Naive thymus-derived CD4-positive, alpha-beta T cell (primary cell): Measurements from ENCODE around the gene ARHGEF7. TPM values are rescaled to one million over a fixed set of nuclear protein-coding genes. Genes with fewer than 3 reads are reported as not detected.

ENCODE experiments used
- ATAC-seq: fragments of 150-1000 bp; cut with Tn5 transposase; 2 replicates; pipeline ENCODE4 v1.10.0; 2021; ENCODE audit warnings: mild to moderate bottlenecking, moderate library complexity
- CTCF ChIA-PET: fragments of 350-600 bp; sonication (Branson Sonifier 250); formaldehyde crosslinking; loops from one replicate; lab custom pipeline; 2021; ENCODE audit warnings: antibody characterized with exemption; lab: Charles Lee
- POLR2A ChIA-PET: fragments of 350-600 bp; sonication (Branson Sonifier 250); formaldehyde crosslinking; loops from one replicate; lab custom pipeline; 2021; ENCODE audit warnings: antibody characterized with exemption, inconsistent platforms; lab: Charles Lee
- DNase-seq, 9 donors: peaks; one replicate each; pipeline versions ENCODE4 v3.0.0 to v3.0.0-alpha.2; 2020 to 2022; ENCODE audit warnings: mixed read lengths in 1 of 9
- H3K27ac ChIP-seq: one replicate; pipeline ENCODE4 v1.7.0; 2013; ENCODE audit warnings: mild to moderate bottlenecking, low read depth, low read length, moderate library complexity
- H3K27me3 ChIP-seq, 2 donors: one replicate each; pipeline ENCODE4 v1.7.0; 2013; ENCODE audit warnings: low read length in 2 of 2, mild to moderate bottlenecking in 2 of 2, moderate library complexity in 2 of 2; ENCODE audit not compliant: control insufficient read depth in 2 of 2, insufficient read depth in 2 of 2
- H3K36me3 ChIP-seq, 3 experiments: 1 replicate in 2 of 3; 2 replicates in 1 of 3; pipeline ENCODE4 v1.7.0; 2013; ENCODE audit warnings: low read length in 3 of 3, mild to moderate bottlenecking in 3 of 3, moderate library complexity in 1 of 3; ENCODE audit not compliant: insufficient read depth in 3 of 3, control insufficient read depth in 2 of 3
- H3K4me1 ChIP-seq, 2 donors: one replicate each; pipeline ENCODE4 v1.7.0; 2013; ENCODE audit warnings: low read length in 2 of 2, mild to moderate bottlenecking in 2 of 2, moderate library complexity in 1 of 2; ENCODE audit not compliant: control insufficient read depth in 2 of 2, insufficient read depth in 2 of 2
- H3K4me3 ChIP-seq: 2 replicates; pipeline ENCODE4 v1.7.0; 2013; ENCODE audit warnings: mild to moderate bottlenecking, low read length
- H3K9me3 ChIP-seq, 3 experiments: 1 replicate in 2 of 3; 2 replicates in 1 of 3; pipeline ENCODE4 v1.7.0; 2013; ENCODE audit warnings: low read length in 3 of 3; ENCODE audit not compliant: control insufficient read depth in 2 of 3
- H3K27ac Mint-ChIP-seq, 9 donors: one replicate each; pipeline ENCODE4 v1.8.0; 2020 to 2022; ENCODE audit warnings: mixed read lengths in 9 of 9, mild to moderate bottlenecking in 8 of 9, moderate library complexity in 5 of 9, inconsistent platforms in 2 of 9
- H3K27me3 Mint-ChIP-seq, 5 donors: one replicate each; pipeline ENCODE4 v1.8.0; 2021 to 2022; ENCODE audit warnings: mixed read lengths in 5 of 5, mild to moderate bottlenecking in 1 of 5
- H3K36me3 Mint-ChIP-seq, 5 donors: one replicate each; pipeline ENCODE4 v1.8.0; 2020 to 2022; ENCODE audit warnings: mixed read lengths in 5 of 5, mild to moderate bottlenecking in 3 of 5, inconsistent platforms in 1 of 5
- H3K4me1 Mint-ChIP-seq, 7 donors: one replicate each; pipeline ENCODE4 v1.8.0; 2020 to 2022; ENCODE audit warnings: mixed read lengths in 7 of 7, mild to moderate bottlenecking in 3 of 7, inconsistent platforms in 1 of 7
- H3K4me3 Mint-ChIP-seq, 10 donors: one replicate each; pipeline ENCODE4 v1.8.0; 2020 to 2022; ENCODE audit warnings: mild to moderate bottlenecking in 10 of 10, mixed read lengths in 10 of 10, moderate library complexity in 6 of 10, inconsistent platforms in 2 of 10
- H3K9me3 Mint-ChIP-seq, 11 donors: one replicate each; pipeline ENCODE4 v1.8.0; 2020 to 2022; ENCODE audit warnings: mixed read lengths in 11 of 11, mild to moderate bottlenecking in 4 of 11, inconsistent platforms in 1 of 11, moderate library complexity in 1 of 11
- intact Hi-C, 2 donors: fragments of 100-400 bp; cut with micrococcal nuclease; formaldehyde crosslinking; loops; one replicate each; pipeline ENCODE4 v1.15.1; 2023
- polyA plus RNA-seq, 2 donors: library from polyadenylated mRNA; unstranded; fragments of 300-500 nt; fragmentation: Illumina TruSeq; gene quantifications; one replicate each; pipeline ENCODE4 v1.2.3, GENCODE V29; 2021
- total RNA-seq, 6 experiments: library from RNA in 5 of 6; stranded (reverse) in 5 of 6; gene quantifications; 1 replicate in 5 of 6; 2 replicates in 1 of 6; pipeline ENCODE4 v1.2.3 and lab custom pipeline; 2021 to 2026

The ARHGEF7 gene
- total and polyA plus RNA-seq, 7 experiments from 2014 or later: 10.0 to 84.0 (median 76.7) TPM

DNA sequence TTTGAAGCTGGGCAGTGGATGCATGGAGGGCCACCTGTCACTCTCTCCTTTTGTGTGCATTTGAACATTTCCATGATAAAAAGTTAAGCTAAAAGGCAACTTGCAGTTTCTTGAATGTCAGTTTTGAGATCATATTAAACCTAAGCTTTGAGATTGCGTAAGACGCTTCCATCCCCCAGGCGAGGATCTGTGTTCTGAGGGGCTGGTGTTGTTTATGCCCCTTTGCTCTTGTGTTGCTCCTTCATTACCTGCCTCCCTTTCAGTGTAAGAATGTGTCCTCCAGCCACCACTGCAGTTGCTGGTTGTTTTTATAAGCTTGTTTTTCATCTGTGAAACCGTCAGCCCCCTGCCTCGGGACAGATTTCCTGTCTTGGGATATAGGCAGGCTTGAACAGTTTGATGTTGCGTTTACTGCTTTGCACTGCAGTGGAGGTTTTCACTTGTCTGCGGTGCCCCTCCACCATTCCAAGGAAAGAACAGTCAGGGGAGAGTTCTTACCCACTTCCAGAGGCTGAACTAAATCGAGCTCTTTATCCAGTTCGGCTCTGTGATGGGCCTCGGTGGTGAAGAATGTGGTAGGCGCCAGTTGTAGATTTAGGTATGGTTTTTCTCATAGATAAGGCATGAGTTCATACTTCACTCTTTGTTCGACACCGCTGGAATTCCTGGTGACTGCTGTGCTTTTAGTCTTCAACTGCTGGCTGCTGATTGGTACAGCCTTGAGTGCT, 96.8 kb downstream of the ARHGEF7 start:
- peak overlapping the region in 7 of 9 donors; percentile 17 to 76 (median 55) for H3K27ac Mint-ChIP-seq
- H3K4me1 Mint-ChIP-seq: peaks cover 19 to 93% (median 82%) of the 10 kb centered on the region in 7 donors

DNA sequence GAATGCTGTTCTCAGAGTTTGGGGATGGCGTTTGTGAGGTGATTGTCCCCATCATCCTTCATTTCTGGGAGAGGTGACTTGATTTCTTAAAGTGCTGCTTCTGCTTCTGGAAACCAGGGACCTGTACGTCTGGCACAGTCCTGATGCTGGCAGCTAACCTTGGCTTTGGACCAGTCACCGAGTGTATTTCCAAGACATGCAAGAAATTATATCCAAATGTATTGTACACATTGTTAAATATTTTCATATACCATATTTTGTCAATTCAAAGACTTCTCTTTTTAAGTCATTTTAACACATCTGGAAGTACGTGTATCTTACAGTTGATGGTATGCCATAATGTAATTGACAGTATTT, 97.4 kb downstream of the ARHGEF7 start:
- no peak overlapping the region for H3K4me3 ChIP-seq
- H3K9me3 ChIP-seq: no peaks in the 10 kb centered on the region
- peak overlapping the region in 5 of 9 donors; percentile 1 to 56 (median 35) for H3K27ac Mint-ChIP-seq
- ChIA-PET CTCF (interaction anchor here (0.8 kb wide), 1 partner anchor 145 kb away, joined by 3 read pairs; no protein-coding TSS in a partner anchor), POLR2A (no interaction called here)
- H3K27me3 Mint-ChIP-seq: no peaks in the 10 kb centered on the region
- no peaks in the 10 kb centered on the region for H3K9me3 Mint-ChIP-seq
- no peak overlapping the region for H3K4me3 Mint-ChIP-seq
- H3K4me1 Mint-ChIP-seq: peaks cover 16 to 95% (median 85%) of the 10 kb centered on the region in 7 donors
- ATAC-seq: no peak
- peaks cover 0 to 9% (median 0%) of the 10 kb centered on the region in 3 experiments for H3K36me3 ChIP-seq
- H3K4me1 ChIP-seq: no peaks in the 10 kb centered on the region
- intact Hi-C loops: loop anchor here in 1 of 2 donors (10.0 kb wide), 1 partner anchor 268 kb away; no protein-coding TSS in a partner anchor
- peaks cover 0 to 16% (median 4%) of the 10 kb centered on the region in 5 donors for H3K36me3 Mint-ChIP-seq
- H3K27me3 ChIP-seq: no peaks in the 10 kb centered on the region
- no peak for DNase-seq
- H3K27ac ChIP-seq: no peak overlapping the region

More for the DNA sequence above, 96.8 kb downstream of the ARHGEF7 start:
- Histone ChIP-seq H3K4me3 (no peak overlapping the region), H3K9me3 (no peaks in the 10 kb centered on the region), H3K27ac (no peak overlapping the region), H3K27me3 (no peaks in the 10 kb centered on the region), H3K36me3 (peaks cover 0 to 9% (median 0%) of the 10 kb centered on the region in 3 experiments), H3K4me1 (no peaks in the 10 kb centered on the region)
- Mint-ChIP-seq H3K4me3 (no peak overlapping the region), H3K27me3 (no peaks in the 10 kb centered on the region), H3K36me3 (peaks cover 0 to 18% (median 0%) of the 10 kb centered on the region in 5 donors), H3K9me3 (no peaks in the 10 kb centered on the region)
- intact Hi-C loops: loop anchor here in 1 of 2 donors (10.0 kb wide), 1 partner anchor 267 kb away; no protein-coding TSS in a partner anchor
- POLR2A ChIA-PET: interaction anchor here (0.8 kb wide), 1 partner anchor 23 kb away, joined by 3 read pairs; no protein-coding TSS in a partner anchor
- no peak for ATAC-seq
- no peak for DNase-seq
- CTCF ChIA-PET: interaction anchor here (0.8 to 1.4 kb wide), 3 partner anchors 13 to 145 kb away, joined by 3 read pairs; no protein-coding TSS in a partner anchor

DNA sequence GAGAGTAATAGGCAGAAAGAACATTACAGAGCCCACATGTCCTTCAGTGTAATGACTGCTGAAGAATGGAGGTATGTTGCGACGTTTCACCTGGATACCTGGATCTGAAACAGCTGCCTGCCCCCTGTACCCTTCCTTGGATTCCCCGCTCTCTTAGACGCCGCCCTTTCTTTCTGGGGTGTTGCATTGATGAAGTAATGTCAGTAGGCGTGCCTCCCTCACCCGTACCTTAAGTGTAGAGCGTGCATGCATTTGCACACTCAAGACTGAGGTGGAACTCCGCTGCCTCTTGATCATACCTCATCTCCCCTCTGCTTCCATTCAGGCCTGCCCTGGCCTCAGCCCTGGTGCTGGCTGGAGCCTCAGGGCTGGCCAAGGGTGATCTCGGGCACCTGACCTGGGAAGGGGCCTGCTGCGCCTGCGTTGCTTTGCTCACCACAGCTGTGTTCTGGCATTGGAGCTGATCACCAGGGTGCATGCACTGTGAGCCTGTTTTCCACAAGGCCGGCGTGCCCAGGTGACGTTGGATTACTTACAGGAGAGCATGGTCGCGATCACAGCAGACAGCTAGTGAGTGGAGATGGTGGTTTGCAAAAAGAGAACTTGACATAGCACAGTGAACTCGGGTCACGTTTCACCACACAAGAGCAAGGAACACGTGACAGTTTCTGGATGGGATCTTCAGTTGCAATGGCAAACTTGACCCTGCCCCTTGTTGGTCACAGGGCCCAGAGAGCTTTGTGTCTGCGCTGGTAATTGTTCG, 99.0 kb downstream of the ARHGEF7 start:
- intact Hi-C loops: loop anchor here in 1 of 2 donors (2.0 to 10.0 kb wide), 2 partner anchors 61 to 269 kb away; no protein-coding TSS in a partner anchor
- ChIA-PET POLR2A (interaction anchor here (0.9 to 1.0 kb wide), 2 partner anchors 25 to 502 kb away, joined by 3 read pairs; no protein-coding TSS in a partner anchor), CTCF (interaction anchor here (0.8 to 6.3 kb wide), 4 partner anchors 12 to 146 kb away, joined by 3 to 82 read pairs (median 4); no protein-coding TSS in a partner anchor)

DNA sequence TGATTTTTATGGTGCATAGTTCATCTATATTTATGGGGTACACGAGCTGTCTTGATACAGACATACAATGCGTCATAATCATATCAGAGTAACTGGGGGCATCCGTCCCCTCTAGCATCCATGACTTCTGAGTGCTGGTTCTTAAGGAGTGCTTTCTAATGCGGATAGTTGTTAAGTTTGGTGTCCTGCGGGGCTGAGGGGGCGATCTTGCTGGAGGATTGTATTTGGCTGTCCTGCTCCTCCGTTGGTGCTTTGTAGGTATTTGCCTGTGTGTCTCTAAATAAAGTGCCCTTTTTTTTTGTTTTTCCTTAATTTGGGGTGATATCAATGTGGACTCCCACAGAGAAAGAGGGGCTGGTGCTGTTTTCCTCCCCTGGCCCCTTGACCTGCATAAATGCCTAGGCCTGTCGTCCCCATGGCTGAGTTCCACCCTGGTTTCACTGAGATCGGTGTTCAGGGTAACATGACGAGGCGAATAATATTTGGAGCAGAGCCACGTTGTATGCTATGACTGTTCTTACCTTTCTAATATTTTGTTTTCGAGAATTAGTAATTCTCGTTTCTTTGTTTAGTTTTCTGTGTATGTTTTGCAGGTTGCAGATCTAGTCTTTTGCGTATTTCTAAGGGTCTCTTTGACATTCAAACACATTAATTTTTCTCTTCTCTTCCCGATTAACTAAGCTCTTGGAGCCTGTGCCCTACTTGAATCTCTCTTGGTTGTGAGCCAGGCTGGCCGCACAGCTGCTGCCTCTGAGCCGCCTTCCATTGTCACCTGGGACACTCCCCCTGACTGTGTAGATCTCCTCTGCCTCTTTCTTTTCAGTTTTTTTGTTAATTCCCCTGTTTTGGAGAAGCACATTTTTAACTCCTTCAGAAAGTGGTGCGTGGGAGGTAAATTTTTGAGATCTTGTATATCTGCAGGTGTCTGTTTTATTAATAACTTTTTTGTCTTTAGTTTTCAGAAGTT, 100.3 kb downstream of the ARHGEF7 start:
- Histone ChIP-seq H3K4me1 (no peaks in the 10 kb centered on the region), H3K9me3 (no peaks in the 10 kb centered on the region), H3K27me3 (no peaks in the 10 kb centered on the region), H3K4me3 (no peak overlapping the region), H3K27ac (no peak overlapping the region), H3K36me3 (peaks cover 0 to 26% (median 0%) of the 10 kb centered on the region in 3 experiments)
- intact Hi-C loops: loop anchor here (1.0 to 10.0 kb wide), 6 partner anchors 12 to 271 kb away; no protein-coding TSS in a partner anchor
- CTCF ChIA-PET: interaction anchor here (0.5 to 6.3 kb wide), 7 partner anchors 9 to 148 kb away, joined by 3 to 82 read pairs (median 3); no protein-coding TSS in a partner anchor
- POLR2A ChIA-PET: interaction anchor here (0.7 to 1.0 kb wide), 3 partner anchors 26 to 503 kb away, joined by 3 read pairs; no protein-coding TSS in a partner anchor
- DNase-seq (no peak), ATAC-seq (no peak)
- Mint-ChIP-seq H3K4me3 (no peak overlapping the region), H3K36me3 (peaks cover 3 to 18% (median 5%) of the 10 kb centered on the region in 5 donors), H3K9me3 (no peaks in the 10 kb centered on the region), H3K4me1 (peaks cover 14 to 83% (median 67%) of the 10 kb centered on the region in 7 donors), H3K27me3 (no peaks in the 10 kb centered on the region), H3K27ac (peak overlapping the region in 7 of 9 donors; percentile 15 to 69 (median 41))

More for the DNA sequence above, 99.0 kb downstream of the ARHGEF7 start:
- H3K4me1 Mint-ChIP-seq: peaks cover 12 to 93% (median 76%) of the 10 kb centered on the region in 7 donors
- H3K9me3 ChIP-seq: no peaks in the 10 kb centered on the region
- DNase-seq (no peak), ATAC-seq (peak; percentile 59)
- peak overlapping the region in 1 of 10 donors; percentile 21 for H3K4me3 Mint-ChIP-seq
- no peaks in the 10 kb centered on the region for H3K27me3 Mint-ChIP-seq
- no peaks in the 10 kb centered on the region for H3K27me3 ChIP-seq
- H3K4me3 ChIP-seq: no peak overlapping the region
- H3K27ac ChIP-seq: no peak overlapping the region
- peaks cover 3 to 17% (median 5%) of the 10 kb centered on the region in 5 donors for H3K36me3 Mint-ChIP-seq
- H3K27ac Mint-ChIP-seq: peak overlapping the region in 3 of 9 donors; percentile 16 to 59 (median 46)
- H3K4me1 ChIP-seq: no peaks in the 10 kb centered on the region
- H3K36me3 ChIP-seq: peaks cover 0 to 19% (median 0%) of the 10 kb centered on the region in 3 experiments
- no peaks in the 10 kb centered on the region for H3K9me3 Mint-ChIP-seq

DNA sequence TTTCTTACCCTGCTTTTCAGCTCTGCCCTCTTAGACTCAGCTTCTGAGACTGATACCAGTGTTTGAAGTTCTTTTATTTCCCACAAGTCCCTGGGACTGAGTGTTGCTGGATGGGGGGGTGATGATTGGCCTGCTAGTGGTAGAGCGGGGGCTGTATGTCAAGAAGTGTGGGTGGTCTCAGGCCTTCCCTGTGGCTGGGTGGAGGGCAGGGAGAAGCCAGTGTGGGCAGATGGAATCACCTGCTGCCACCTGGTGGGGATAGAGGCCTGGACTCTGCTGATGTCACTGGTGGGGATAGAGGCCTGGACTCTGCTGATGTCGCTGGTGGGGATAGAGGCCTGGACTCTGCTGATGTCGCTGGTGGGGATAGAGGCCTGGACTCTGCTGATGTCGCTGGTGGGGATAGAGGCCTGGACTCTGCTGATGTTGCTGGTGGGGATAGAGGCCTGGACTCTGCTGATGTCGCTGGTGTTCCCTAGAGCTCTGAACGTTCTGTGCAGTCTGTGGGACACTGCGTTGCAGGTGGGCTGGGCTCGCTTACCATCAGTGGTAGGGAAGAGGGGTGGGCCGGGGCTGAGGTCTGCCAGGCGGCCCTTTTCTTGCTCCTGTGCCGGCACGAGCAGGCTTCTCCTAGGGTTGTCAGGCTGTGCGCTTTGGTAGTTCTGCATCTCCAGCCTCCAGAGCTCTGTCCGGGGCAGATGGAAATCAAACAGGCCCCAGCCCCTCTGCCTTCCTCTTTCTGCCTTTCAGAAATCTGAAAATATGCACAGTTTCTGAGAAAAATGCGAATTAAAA, 101.3 kb downstream of the ARHGEF7 start:
- Histone ChIP-seq H3K9me3 (no peaks in the 10 kb centered on the region), H3K4me3 (no peak overlapping the region), H3K36me3 (peaks cover 0 to 24% (median 0%) of the 10 kb centered on the region in 3 experiments), H3K27ac (no peak overlapping the region), H3K27me3 (no peaks in the 10 kb centered on the region), H3K4me1 (no peaks in the 10 kb centered on the region)
- Mint-ChIP-seq H3K27me3 (no peaks in the 10 kb centered on the region), H3K36me3 (peaks cover 3 to 17% (median 5%) of the 10 kb centered on the region in 5 donors), H3K27ac (peak overlapping the region in 6 of 9 donors; percentile 34 to 88 (median 50)), H3K9me3 (no peaks in the 10 kb centered on the region), H3K4me1 (peaks cover 14 to 73% (median 57%) of the 10 kb centered on the region in 7 donors), H3K4me3 (no peak overlapping the region)
- ChIA-PET CTCF (interaction anchor here (0.5 to 6.3 kb wide), 6 partner anchors 8 to 149 kb away, joined by 3 to 82 read pairs (median 4); no protein-coding TSS in a partner anchor), POLR2A (interaction anchor here (0.7 to 1.1 kb wide), 2 partner anchors 16 to 148 kb away, joined by 3 read pairs; no protein-coding TSS in a partner anchor)
- DNase-seq: peak in 8 of 9 donors; percentile 18 to 49 (median 30)
- ATAC-seq: peak; percentile 72
- intact Hi-C loops: loop anchor here (1.0 to 10.0 kb wide), 5 partner anchors 13 to 272 kb away; no protein-coding TSS in a partner anchor
